Duodenal mucosa (tissue), 2 donors: Measurements from ENCODE around the gene ZSCAN5A.
"Not testable (repeated sequence)": the region's sequence is repeated elsewhere in the genome, so short reads cannot be mapped to it uniquely, and the experiment has no call there.

ENCODE experiments used
- H3K27ac ChIP-seq: one replicate; pipeline ENCODE4 v1.7.0; 2013; ENCODE audit warnings: low read depth, low read length
- H3K27me3 ChIP-seq, 2 donors: one replicate each; pipeline ENCODE4 v1.7.0; 2013; ENCODE audit warnings: low read length in 2 of 2, control low read depth in 1 of 2; ENCODE audit not compliant: insufficient read depth in 2 of 2, control insufficient read depth in 1 of 2
- H3K36me3 ChIP-seq, 2 donors: one replicate each; pipeline ENCODE4 v1.7.0; 2013; ENCODE audit warnings: low read length in 2 of 2, control low read depth in 1 of 2; ENCODE audit not compliant: insufficient read depth in 2 of 2, control insufficient read depth in 1 of 2
- H3K4me1 ChIP-seq, 2 donors: one replicate each; pipeline ENCODE4 v1.7.0; 2013; ENCODE audit warnings: low read length in 2 of 2, control low read depth in 1 of 2; ENCODE audit not compliant: insufficient read depth in 2 of 2, control insufficient read depth in 1 of 2
- H3K4me3 ChIP-seq, 2 donors: one replicate each; pipeline ENCODE4 v1.7.0; 2013; ENCODE audit warnings: low read length in 2 of 2, low read depth in 1 of 2
- H3K9ac ChIP-seq, 2 donors: one replicate each; pipeline ENCODE4 v1.7.0; 2013; ENCODE audit warnings: low read length in 2 of 2, low read depth in 1 of 2
- H3K9me3 ChIP-seq, 2 donors: one replicate each; pipeline ENCODE4 v1.7.0; 2013; ENCODE audit warnings: low read length in 2 of 2, control low read depth in 1 of 2; ENCODE audit not compliant: control insufficient read depth in 1 of 2

Gene ZSCAN5A

GRCh38 chr19:56282809-56283208 lies 31.8 kb downstream of the ZSCAN5A start:
- Histone ChIP-seq H3K4me1 (no peaks in the 10 kb centered on the region), H3K36me3 (peaks cover 0 to 8% of the 10 kb centered on the region in 2 donors), H3K27ac (no peak overlapping the region), H3K27me3 (no peaks in the 10 kb centered on the region), H3K9ac (no peak overlapping the region), H3K9me3 (no peaks in the 10 kb centered on the region), H3K4me3 (no peak overlapping the region)

- no peaks in the 10 kb centered on the region for H3K9me3 ChIP-seq
- no peak overlapping the region for H3K27ac ChIP-seq
These were observed 41.0 kb downstream of the ZSCAN5A start for GRCh38 chr19:56273563-56274117.

DNA sequence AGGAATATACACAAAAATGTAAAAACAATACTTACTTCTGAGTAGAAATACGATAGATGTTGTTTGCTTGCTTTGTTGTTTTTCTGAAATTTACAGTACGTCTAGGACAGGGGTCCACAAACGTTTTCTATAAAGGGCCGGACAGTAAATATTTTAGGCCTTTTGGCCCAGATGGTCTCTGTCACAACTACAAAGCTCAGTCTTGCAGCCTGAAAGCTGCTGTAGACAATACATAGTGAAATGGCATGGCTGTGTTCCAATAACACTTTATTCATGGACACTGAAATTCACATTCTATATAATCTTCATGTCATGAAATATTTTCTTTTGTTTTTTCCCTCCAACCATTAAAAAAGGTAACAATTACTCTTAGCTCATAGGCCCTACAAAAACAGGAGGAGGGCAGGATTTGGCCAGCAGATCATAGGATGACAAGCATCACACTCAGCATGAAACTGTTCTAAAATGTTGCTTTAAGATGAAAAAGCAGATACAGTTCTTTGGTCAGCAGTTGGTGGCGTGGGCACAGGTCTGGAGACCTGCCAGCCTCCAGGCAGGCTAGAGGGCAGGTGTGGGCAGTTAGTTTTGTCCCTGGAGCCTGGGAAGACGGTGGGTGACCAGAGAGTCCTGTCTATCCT lies 42.4 kb downstream of the ZSCAN5A start, which contains the start of gene EDDM13:
Gene EDDM13 (plus strand): TSS at position 588 of the 638 bp plus-strand sequence. CDS start 87 bp downstream, outside the sequence.
- H3K4me1 ChIP-seq = no peaks in the 10 kb centered on the region
- H3K27me3 ChIP-seq = no peaks in the 10 kb centered on the region
- no peaks in the 10 kb centered on the region for H3K9me3 ChIP-seq
- peaks cover 3 to 6% of the 10 kb centered on the region in 2 donors for H3K36me3 ChIP-seq
- H3K27ac ChIP-seq = no peak within 1 kb of the TSS
- H3K9ac ChIP-seq = no peak within 1 kb of the TSS
- H3K4me3 ChIP-seq = no peak within 1 kb of the TSS

More at GRCh38 chr19:56273563-56274117, 41.0 kb downstream of the ZSCAN5A start:
- Histone ChIP-seq H3K36me3 (peaks cover 3 to 6% of the 10 kb centered on the region in 2 donors), H3K9ac (no peak overlapping the region), H3K4me3 (no peak overlapping the region), H3K4me1 (no peaks in the 10 kb centered on the region), H3K27me3 (no peaks in the 10 kb centered on the region)

DNA sequence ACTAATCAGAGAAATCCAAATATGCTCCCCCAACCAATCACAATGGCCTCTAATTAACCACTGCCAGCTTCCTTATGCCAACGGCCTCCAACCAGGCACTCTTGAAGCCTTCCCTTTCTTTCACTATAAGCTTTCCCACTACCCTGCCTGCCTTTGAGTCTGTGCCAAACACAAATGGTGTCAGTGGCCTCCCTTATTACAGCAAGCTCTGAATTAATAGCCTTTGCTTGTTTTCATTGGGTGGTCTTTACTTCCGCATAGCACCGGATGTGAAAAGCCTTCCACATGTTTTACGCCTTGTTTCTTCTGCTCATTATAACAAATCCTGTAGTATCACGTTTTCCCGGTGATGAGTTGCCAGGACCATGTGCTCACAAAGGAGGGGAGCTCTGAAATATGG lies 43.5 kb downstream of the ZSCAN5A start:
- H3K9ac ChIP-seq = no peak overlapping the region

DNA sequence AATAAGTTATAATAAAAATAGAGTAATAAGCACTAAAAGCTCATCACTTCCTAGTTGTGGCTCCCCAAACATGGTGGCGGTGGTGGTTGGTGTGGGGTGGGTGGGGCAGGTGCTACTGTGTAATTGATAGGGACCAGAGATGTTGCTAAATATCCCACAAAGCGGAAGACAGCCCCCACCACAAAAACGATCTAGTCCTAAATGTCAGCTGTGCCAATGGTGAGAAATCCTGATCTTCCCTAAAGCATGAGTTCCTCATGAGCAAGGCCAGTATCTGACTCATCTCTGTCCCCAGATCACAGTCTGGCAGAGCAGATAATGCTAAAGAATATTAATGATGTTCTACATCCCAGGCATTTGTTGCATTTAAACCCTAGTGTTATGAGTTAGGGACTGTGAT lies 44.0 kb downstream of the ZSCAN5A start:
- H3K9ac ChIP-seq = no peak overlapping the region
- H3K27me3 ChIP-seq = no peaks in the 10 kb centered on the region
- peaks cover 0 to 5% of the 10 kb centered on the region in 2 donors for H3K4me1 ChIP-seq
- no peak overlapping the region for H3K27ac ChIP-seq
- H3K36me3 ChIP-seq = peaks cover 0 to 6% of the 10 kb centered on the region in 2 donors
- no peaks in the 10 kb centered on the region for H3K9me3 ChIP-seq
- no peak overlapping the region for H3K4me3 ChIP-seq

More for the DNA sequence above, 43.5 kb downstream of the ZSCAN5A start:
- H3K27ac ChIP-seq = no peak overlapping the region
- no peaks in the 10 kb centered on the region for H3K27me3 ChIP-seq
- H3K4me3 ChIP-seq = no peak overlapping the region
- no peaks in the 10 kb centered on the region for H3K4me1 ChIP-seq
- no peaks in the 10 kb centered on the region for H3K9me3 ChIP-seq
- H3K36me3 ChIP-seq = peaks cover 0 to 6% of the 10 kb centered on the region in 2 donors

DNA sequence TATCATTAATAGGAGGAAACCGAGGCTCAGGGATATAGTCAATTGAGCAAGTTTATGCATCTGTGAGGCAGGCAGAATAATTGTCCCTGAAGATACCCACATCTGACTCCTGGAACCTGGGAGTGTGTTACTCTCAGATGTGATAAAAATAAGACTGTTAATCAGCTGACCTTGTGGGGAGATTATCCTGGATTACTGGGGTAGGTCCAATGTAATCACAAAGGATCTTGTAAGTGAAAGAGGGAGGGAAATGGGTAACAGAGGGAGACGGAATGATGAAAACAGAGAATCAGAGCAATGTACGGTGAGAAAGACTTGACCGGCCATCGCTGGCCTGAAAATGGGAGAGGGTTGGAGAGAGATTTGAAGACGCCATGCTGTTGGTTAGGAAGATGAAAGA lies 45.3 kb downstream of the ZSCAN5A start:
- Histone ChIP-seq H3K4me3 (no peak overlapping the region), H3K9ac (no peak overlapping the region), H3K9me3 (no peaks in the 10 kb centered on the region), H3K27ac (no peak overlapping the region), H3K4me1 (peaks cover 0 to 5% of the 10 kb centered on the region in 2 donors), H3K27me3 (no peaks in the 10 kb centered on the region), H3K36me3 (peaks cover 0 to 6% of the 10 kb centered on the region in 2 donors)

DNA sequence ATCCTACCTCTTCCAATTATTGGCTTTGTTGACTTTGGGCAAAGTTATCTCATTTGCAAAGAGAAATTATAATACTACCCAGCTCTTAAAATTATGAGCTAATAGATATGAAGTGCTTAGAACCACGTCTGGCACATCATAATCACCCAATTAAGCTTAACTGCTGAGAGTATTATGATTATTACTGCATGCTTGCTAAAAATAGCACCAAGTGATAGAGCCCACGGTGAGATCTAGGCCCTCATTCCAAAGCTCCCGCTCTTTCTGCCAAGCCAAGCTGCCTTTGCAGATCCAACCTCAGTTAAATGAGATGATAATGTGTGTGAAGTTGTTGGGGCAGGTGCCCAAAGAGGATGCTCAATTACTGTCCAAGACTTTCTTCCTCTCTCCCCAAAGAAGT lies 48.6 kb downstream of the ZSCAN5A start:
- peaks cover 0 to 5% of the 10 kb centered on the region in 2 donors for H3K4me1 ChIP-seq
- no peaks in the 10 kb centered on the region for H3K9me3 ChIP-seq
- H3K4me3 ChIP-seq = no peak overlapping the region
- peaks cover 0 to 4% of the 10 kb centered on the region in 2 donors for H3K36me3 ChIP-seq
- H3K27me3 ChIP-seq = no peaks in the 10 kb centered on the region
- no peak overlapping the region for H3K9ac ChIP-seq
- no peak overlapping the region for H3K27ac ChIP-seq

DNA sequence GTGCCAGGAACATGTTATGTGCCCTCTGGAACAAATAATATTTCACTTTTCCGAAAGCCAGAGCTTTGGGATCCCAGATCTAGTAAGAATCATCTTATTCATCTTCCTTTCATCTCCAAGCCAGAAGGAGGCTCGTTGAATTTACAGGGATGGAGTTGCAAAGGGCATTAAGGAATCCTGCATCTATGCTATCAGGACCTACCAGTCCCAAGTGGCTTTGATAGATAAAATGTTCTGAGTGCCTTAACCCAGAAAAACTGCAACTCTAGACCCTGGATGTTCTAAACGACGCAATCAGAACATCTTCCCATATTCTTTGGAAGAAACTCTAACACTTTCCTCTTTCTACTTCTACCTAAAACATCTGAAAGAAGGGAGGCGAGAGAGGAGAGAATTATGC lies 51.3 kb downstream of the ZSCAN5A start:
- Histone ChIP-seq H3K9ac (no peak overlapping the region), H3K4me1 (peaks cover 0 to 5% of the 10 kb centered on the region in 2 donors), H3K9me3 (no peaks in the 10 kb centered on the region), H3K27ac (no peak overlapping the region), H3K27me3 (no peaks in the 10 kb centered on the region), H3K4me3 (no peak overlapping the region), H3K36me3 (peaks cover 0 to 4% of the 10 kb centered on the region in 2 donors)

DNA sequence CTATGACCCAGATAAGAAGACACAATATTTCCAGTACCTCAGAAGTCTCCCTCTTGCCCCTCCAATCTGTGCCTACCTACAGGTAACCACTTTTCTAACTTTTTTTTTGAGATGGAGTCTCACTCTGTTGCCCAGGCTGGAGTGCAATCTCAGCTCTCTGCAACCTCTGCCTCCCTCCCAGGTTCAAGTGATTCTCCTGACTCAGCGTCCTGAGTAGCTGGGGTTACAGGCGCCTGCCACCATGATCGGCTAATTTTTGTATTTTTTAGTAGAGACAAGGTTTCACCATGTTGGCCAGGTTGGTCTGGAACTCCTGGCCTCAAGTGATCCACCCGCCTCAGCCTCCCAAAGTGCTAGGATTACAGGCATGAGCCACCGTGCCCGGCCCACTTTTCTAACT lies 52.7 kb downstream of the ZSCAN5A start:
- not testable (repeated sequence) for H3K27me3 ChIP-seq, H3K9ac ChIP-seq, H3K36me3 ChIP-seq, H3K27ac ChIP-seq, H3K4me1 ChIP-seq, H3K4me3 ChIP-seq, H3K9me3 ChIP-seq

DNA sequence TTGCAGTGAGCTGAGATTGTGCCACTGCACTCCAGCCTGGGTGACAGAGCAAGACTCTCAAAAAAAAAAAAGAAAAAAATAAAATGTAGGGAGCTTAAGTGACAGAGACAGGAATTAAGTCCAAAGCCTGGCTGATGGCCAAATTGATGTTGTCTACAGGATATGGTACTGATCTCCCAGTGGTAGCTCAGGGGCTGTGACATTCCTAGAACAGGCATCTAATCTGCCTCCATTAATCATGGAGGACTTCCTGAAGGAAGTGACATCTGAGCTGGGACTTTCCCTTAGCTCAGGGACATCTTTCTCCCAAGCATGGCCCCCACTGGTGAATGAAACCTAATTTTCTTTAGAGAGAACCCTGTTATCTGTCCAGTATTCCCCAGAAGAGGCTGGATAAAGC lies 53.5 kb downstream of the ZSCAN5A start:
- no peak overlapping the region for H3K27ac ChIP-seq
- H3K4me1 ChIP-seq = peaks cover 0 to 5% of the 10 kb centered on the region in 2 donors
- no peak overlapping the region for H3K9ac ChIP-seq
- peaks cover 0 to 4% of the 10 kb centered on the region in 2 donors for H3K36me3 ChIP-seq
- no peak overlapping the region for H3K4me3 ChIP-seq
- H3K27me3 ChIP-seq = no peaks in the 10 kb centered on the region
- no peaks in the 10 kb centered on the region for H3K9me3 ChIP-seq
